ENCODE measurements around the gene ZNF416. TPM values are rescaled to one million over a fixed set of nuclear protein-coding genes. Genes with fewer than 3 reads are reported as not detected.
A peak's percentile ranks its signal among the peaks of the same experiment; 100 is the strongest.

ZNF416 gene
- total and polyA plus RNA-seq, 4 donors = 0.97 to 2.9 (median 1.2) TPM

DNA sequence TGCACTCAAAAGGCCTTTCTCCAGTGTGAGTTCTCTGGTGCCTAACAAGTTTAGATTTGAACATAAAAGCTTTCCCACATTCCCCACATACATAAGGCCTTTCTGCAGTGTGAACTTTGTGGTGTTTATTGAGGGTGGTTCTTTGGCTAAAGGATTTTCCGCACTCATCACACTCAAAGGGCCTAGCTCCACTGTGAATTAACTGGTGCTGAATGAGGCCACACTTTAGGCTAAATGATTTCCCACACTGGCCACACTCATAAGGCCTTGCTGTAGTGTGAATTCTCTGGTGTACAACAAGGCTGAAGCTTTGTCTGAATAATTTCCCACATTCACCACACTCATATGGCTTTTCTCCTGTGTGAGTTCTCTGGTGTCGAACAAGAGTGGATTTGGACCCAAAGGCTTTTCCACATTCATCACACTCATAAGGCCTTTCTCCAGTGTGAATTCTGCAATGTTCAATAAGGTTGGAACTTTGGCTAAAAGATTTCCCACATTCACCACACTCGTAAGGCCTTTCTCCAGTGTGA, 6.2 kb downstream of the ZNF416 start:
- Histone ChIP-seq H3K36me3 (ENCODE audit: control insufficient read depth in 4 of 4, insufficient read depth in 3 of 4, low read depth in 1 of 4, low read length in 3 of 4) (peaks cover 10 to 52% (median 50%) of the 10 kb centered on the region in 4 donors), H3K4me3 (ENCODE audit: low read depth in 1 of 3, low read length in 3 of 3) (peak overlapping the region in 2 of 3 donors; percentile 67 to 73), H3K27me3 (ENCODE audit: control insufficient read depth in 4 of 4, insufficient read depth in 4 of 4, low read length in 3 of 4) (no peaks in the 10 kb centered on the region), H3K9ac (ENCODE audit: low read depth in 1 of 2, low read length in 2 of 2) (no peak overlapping the region), H3K4me1 (ENCODE audit: control insufficient read depth in 4 of 4, insufficient read depth in 4 of 4, low read length in 3 of 4) (peaks cover 0 to under 1% (median 0%) of the 10 kb centered on the region in 4 donors), H3K27ac (ENCODE audit: low read depth in 1 of 2, low read length in 2 of 2) (no peak overlapping the region), H3K9me3 (ENCODE audit: control insufficient read depth in 4 of 4, low read length in 3 of 4) (peaks cover 64 to 94% (median 90%) of the 10 kb centered on the region in 4 donors)
- WGBS = 98% methylated on average over 3 of the region's 3 CpGs
- no peak for DNase-seq (ENCODE audit: low spot score)
- TF ChIP-seq SP1 (IDR thresholded peaks at IDR 0.05) = no peak
- TF ChIP-seq, protein P1, sequence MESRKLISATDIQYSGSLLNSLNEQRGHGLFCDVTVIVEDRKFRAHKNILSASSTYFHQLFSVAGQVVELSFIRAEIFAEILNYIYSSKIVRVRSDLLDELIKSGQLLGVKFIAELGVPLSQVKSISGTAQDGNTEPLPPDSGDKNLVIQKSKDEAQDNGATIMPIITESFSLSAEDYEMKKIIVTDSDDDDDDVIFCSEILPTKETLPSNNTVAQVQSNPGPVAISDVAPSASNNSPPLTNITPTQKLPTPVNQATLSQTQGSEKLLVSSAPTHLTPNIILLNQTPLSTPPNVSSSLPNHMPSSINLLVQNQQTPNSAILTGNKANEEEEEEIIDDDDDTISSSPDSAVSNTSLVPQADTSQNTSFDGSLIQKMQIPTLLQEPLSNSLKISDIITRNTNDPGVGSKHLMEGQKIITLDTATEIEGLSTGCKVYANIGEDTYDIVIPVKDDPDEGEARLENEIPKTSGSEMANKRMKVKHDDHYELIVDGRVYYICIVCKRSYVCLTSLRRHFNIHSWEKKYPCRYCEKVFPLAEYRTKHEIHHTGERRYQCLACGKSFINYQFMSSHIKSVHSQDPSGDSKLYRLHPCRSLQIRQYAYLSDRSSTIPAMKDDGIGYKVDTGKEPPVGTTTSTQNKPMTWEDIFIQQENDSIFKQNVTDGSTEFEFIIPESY (IDR thresholded peaks at IDR 0.05) = no peak
- TF ChIP-seq, protein P2, sequence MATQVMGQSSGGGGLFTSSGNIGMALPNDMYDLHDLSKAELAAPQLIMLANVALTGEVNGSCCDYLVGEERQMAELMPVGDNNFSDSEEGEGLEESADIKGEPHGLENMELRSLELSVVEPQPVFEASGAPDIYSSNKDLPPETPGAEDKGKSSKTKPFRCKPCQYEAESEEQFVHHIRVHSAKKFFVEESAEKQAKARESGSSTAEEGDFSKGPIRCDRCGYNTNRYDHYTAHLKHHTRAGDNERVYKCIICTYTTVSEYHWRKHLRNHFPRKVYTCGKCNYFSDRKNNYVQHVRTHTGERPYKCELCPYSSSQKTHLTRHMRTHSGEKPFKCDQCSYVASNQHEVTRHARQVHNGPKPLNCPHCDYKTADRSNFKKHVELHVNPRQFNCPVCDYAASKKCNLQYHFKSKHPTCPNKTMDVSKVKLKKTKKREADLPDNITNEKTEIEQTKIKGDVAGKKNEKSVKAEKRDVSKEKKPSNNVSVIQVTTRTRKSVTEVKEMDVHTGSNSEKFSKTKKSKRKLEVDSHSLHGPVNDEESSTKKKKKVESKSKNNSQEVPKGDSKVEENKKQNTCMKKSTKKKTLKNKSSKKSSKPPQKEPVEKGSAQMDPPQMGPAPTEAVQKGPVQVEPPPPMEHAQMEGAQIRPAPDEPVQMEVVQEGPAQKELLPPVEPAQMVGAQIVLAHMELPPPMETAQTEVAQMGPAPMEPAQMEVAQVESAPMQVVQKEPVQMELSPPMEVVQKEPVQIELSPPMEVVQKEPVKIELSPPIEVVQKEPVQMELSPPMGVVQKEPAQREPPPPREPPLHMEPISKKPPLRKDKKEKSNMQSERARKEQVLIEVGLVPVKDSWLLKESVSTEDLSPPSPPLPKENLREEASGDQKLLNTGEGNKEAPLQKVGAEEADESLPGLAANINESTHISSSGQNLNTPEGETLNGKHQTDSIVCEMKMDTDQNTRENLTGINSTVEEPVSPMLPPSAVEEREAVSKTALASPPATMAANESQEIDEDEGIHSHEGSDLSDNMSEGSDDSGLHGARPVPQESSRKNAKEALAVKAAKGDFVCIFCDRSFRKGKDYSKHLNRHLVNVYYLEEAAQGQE (IDR thresholded peaks at IDR 0.05) = no peak
- no peak for TF ChIP-seq GABPA (IDR thresholded peaks at IDR 0.05 in 1 of 2, conservative IDR thresholded peaks at IDR 0.05 in 1 of 2)
- TF ChIP-seq TAF1 (conservative IDR thresholded peaks at IDR 0.05) = no peak
- no peak for TF ChIP-seq EGR1 (IDR thresholded peaks at IDR 0.05; ENCODE audit: low read depth in 2 of 2)
- TF ChIP-seq, protein P3, sequence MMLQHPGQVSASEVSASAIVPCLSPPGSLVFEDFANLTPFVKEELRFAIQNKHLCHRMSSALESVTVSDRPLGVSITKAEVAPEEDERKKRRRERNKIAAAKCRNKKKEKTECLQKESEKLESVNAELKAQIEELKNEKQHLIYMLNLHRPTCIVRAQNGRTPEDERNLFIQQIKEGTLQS (IDR thresholded peaks at IDR 0.05) = no peak
- no peak for TF ChIP-seq NR2F2 (IDR thresholded peaks at IDR 0.05)
- TF ChIP-seq HNF4A (conservative IDR thresholded peaks at IDR 0.05) = no peak
- TF ChIP-seq FOXA1 (IDR thresholded peaks at IDR 0.05) = no peak

DNA sequence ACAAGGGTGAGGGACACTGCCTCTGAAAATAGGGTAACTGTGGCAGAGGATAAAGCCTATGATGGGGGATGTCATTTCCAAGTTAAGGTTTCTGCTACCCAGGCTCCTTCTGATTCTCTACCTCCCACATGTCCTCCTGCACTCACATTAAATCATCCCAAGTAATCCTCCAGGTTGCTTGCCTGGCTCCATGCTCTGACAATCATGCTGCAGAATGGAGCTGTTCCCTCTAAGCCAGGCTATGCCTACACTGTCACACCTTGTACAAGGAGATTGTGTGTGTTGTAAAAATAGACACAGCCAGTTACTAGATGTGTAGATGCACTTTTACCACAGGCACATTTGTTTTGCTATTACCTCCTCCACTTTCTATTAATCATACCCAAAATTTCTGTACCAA, 8.0 kb downstream of the ZNF416 start:
- Histone ChIP-seq H3K27me3 (ENCODE audit: control insufficient read depth in 4 of 4, insufficient read depth in 4 of 4, low read length in 3 of 4) (no peaks in the 10 kb centered on the region), H3K27ac (ENCODE audit: low read depth in 1 of 2, low read length in 2 of 2) (no peak overlapping the region), H3K4me1 (ENCODE audit: control insufficient read depth in 4 of 4, insufficient read depth in 4 of 4, low read length in 3 of 4) (no peaks in the 10 kb centered on the region), H3K36me3 (ENCODE audit: control insufficient read depth in 4 of 4, insufficient read depth in 3 of 4, low read depth in 1 of 4, low read length in 3 of 4) (peaks cover 8 to 40% (median 38%) of the 10 kb centered on the region in 4 donors), H3K4me3 (ENCODE audit: low read depth in 1 of 3, low read length in 3 of 3) (peak overlapping the region in 2 of 3 donors; percentile 30 to 46), H3K9me3 (ENCODE audit: control insufficient read depth in 4 of 4, low read length in 3 of 4) (peaks cover 65 to 96% (median 92%) of the 10 kb centered on the region in 4 donors), H3K9ac (ENCODE audit: low read depth in 1 of 2, low read length in 2 of 2) (no peak overlapping the region)
- no peak for DNase-seq (ENCODE audit: low spot score)
- no peak for TF ChIP-seq NR2F2 (IDR thresholded peaks at IDR 0.05)
- TF ChIP-seq RXRA (IDR thresholded peaks at IDR 0.05) = no peak
- TF ChIP-seq EGR1 (IDR thresholded peaks at IDR 0.05; ENCODE audit: low read depth in 2 of 2) = no peak
- TF ChIP-seq, protein P4, sequence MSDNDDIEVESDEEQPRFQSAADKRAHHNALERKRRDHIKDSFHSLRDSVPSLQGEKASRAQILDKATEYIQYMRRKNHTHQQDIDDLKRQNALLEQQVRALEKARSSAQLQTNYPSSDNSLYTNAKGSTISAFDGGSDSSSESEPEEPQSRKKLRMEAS (IDR thresholded peaks at IDR 0.05) = no peak
- TF ChIP-seq, protein P5, sequence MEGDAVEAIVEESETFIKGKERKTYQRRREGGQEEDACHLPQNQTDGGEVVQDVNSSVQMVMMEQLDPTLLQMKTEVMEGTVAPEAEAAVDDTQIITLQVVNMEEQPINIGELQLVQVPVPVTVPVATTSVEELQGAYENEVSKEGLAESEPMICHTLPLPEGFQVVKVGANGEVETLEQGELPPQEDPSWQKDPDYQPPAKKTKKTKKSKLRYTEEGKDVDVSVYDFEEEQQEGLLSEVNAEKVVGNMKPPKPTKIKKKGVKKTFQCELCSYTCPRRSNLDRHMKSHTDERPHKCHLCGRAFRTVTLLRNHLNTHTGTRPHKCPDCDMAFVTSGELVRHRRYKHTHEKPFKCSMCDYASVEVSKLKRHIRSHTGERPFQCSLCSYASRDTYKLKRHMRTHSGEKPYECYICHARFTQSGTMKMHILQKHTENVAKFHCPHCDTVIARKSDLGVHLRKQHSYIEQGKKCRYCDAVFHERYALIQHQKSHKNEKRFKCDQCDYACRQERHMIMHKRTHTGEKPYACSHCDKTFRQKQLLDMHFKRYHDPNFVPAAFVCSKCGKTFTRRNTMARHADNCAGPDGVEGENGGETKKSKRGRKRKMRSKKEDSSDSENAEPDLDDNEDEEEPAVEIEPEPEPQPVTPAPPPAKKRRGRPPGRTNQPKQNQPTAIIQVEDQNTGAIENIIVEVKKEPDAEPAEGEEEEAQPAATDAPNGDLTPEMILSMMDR (IDR thresholded peaks at IDR 0.05; ENCODE audit: low read depth, low read length, missing input control) = no peak
- no peak for TF ChIP-seq GABPA (IDR thresholded peaks at IDR 0.05 in 1 of 2, conservative IDR thresholded peaks at IDR 0.05 in 1 of 2)
- no peak for TF ChIP-seq HNF4G (IDR thresholded peaks at IDR 0.05)
- TF ChIP-seq, protein P1 (IDR thresholded peaks at IDR 0.05) = no peak
- TF ChIP-seq, protein P2 (IDR thresholded peaks at IDR 0.05) = no peak
- no peak for TF ChIP-seq YY1 (IDR thresholded peaks at IDR 0.05)
- TF ChIP-seq, protein P3 (IDR thresholded peaks at IDR 0.05) = no peak
- TF ChIP-seq FOXA2 (IDR thresholded peaks at IDR 0.05) = no peak
- TF ChIP-seq HNF4A (conservative IDR thresholded peaks at IDR 0.05) = no peak
- TF ChIP-seq TAF1 (conservative IDR thresholded peaks at IDR 0.05) = no peak
- no peak for TF ChIP-seq JUND (IDR thresholded peaks at IDR 0.05)
